Right ventricle myocardium superior (tissue), 1 donor: ENCODE data around the gene FHOD3. TPM values are rescaled to one million over a fixed set of nuclear protein-coding genes. Genes with fewer than 3 reads are reported as not detected.

Experiments used
- ATAC-seq: fragments of 200-7000 bp; cut with Tn5 transposase; one replicate; pipeline ENCODE4 v1.9.1; 2020; ENCODE audit warnings: mild to moderate bottlenecking; ENCODE audit not compliant: poor library complexity
- DNase-seq: peaks from one replicate; pipeline ENCODE4 v3.0.0-alpha.2; 2020
- intact Hi-C: fragments of 100-400 bp; cut with DNase I; formaldehyde crosslinking; loops from one replicate; pipeline ENCODE4 v1.11.2; 2022
- total RNA-seq: library from RNA; stranded (reverse); fragmentation: NEBNext Ultra II Directional; extraction: Animal tissue kit (Norgen Biotek cat#: 25700); gene quantifications from one replicate; pipeline ENCODE4 v1.2.1, GENCODE V29; 2021
- donor health status: DM: no; HTN: yes; CAD: no; lungs with severe emphysema.

The FHOD3 gene
- total RNA-seq, 1 donor from 2014 or later = 317 TPM

GRCh38 chr18:36470896-36471295 lies 173.4 kb downstream of the FHOD3 start:
- DNase-seq (no peak), ATAC-seq (no peak)
- intact Hi-C loops = no loop called here

GRCh38 chr18:36471393-36471792 lies 173.9 kb downstream of the FHOD3 start:
- no peak for DNase-seq
- ATAC-seq = no peak
- intact Hi-C loops = no loop called here

- ATAC-seq (no peak), DNase-seq (no peak)
- intact Hi-C loops = no loop called here
These were observed 178.9 kb downstream of the FHOD3 start for GRCh38 chr18:36476433-36476832.

DNA sequence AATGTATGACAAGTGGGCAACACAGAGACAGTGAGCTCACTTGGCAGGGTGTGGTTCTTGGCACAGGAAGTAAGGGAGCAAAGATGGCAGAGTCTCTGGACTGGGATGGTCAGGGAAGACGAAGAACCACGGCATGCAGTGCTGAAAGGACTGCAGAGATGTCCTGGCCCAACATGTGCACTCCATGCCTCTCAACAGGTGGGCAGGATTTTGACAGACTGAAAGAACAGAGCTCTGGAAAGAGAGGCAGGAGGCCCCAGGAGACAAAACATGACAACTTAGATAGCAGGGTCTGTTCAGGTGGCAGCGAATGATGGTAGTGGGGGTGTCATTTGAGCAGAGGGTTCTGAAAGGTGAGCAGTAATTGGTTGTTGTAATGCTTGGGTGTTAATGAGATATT lies 180.3 kb downstream of the FHOD3 start:
- ATAC-seq = no peak
- no peak for DNase-seq
- intact Hi-C loops = no loop called here

DNA sequence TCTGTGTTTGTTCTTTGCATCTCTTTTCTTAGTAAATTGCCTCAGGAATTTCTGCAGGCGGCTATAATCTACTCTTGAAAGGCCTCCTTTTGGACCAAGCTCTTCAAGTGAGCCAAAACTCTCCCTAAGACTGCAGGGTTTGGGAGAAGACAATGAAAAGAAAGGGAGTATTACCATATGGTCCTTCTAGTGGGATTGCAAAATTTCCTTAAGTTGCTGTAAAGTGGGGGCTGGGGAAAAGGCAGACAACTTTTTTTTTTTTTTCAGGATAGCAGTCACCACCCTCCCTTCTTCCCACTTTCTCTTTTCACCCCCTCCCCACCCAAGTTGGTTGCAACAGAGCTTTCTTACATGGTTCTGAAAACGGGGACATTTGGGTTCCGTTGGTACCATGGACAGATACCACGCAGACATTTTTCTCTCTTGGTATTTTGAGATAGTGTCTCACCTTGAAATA lies 183.7 kb downstream of the FHOD3 start:
- no peak for DNase-seq
- intact Hi-C loops = no loop called here
- no peak for ATAC-seq

- intact Hi-C loops = no loop called here
- DNase-seq (no peak), ATAC-seq (no peak)
These were observed 184.4 kb downstream of the FHOD3 start for GRCh38 chr18:36481935-36482334.

DNA sequence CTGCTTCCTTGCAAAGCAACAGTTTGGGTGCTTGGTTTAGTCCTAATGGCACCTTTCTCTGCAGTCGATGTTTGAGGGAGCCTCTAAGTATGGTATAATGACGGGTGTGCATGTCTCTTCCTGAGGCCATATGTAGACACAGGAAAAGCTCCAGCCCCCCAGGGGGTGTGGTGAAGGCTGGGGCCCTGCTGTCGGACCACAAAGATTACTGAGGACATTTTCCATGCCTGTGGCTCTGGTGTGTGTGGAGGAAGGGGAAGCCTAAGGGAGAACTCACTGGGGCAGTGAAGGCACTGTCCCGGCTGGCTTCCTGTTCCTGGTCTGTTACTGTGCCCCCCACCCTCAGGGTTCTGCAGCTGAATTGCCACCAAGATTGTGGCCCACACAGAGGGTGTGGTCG lies 187.1 kb downstream of the FHOD3 start:
- no peak for DNase-seq

DNA sequence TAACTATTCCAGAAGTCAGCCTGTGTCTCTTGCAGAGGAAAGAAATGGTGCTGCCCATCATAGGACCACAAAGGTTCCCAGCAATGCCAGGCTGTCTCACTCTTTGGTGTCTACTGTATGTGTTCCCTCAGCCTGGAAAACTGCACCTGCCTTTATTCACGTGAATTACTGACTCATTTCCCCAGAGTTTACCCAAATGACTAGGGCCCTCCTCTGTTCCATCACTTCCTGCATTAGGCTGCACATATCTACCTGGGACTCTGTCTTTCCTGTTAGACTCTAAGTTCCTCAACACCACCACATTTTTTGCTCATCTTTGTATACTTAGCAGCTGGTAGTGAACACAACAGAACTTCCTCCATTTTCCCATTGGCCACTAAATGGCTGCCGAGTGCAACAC lies 188.3 kb downstream of the FHOD3 start:
- intact Hi-C loops = no loop called here
- DNase-seq = no peak
- no peak for ATAC-seq

More for the DNA sequence above, 187.1 kb downstream of the FHOD3 start:
- intact Hi-C loops = no loop called here
- ATAC-seq = no peak

- ATAC-seq (no peak), DNase-seq (no peak)
- intact Hi-C loops = no loop called here
These were observed 190.6 kb downstream of the FHOD3 start for GRCh38 chr18:36488131-36488530.

GRCh38 chr18:36490897-36491296 lies 193.4 kb downstream of the FHOD3 start:
- ATAC-seq (no peak), DNase-seq (no peak)
- intact Hi-C loops = no loop called here

GRCh38 chr18:36492604-36493329 lies 195.3 kb downstream of the FHOD3 start:
- no peak for ATAC-seq
- no peak for DNase-seq
- intact Hi-C loops = no loop called here

DNA sequence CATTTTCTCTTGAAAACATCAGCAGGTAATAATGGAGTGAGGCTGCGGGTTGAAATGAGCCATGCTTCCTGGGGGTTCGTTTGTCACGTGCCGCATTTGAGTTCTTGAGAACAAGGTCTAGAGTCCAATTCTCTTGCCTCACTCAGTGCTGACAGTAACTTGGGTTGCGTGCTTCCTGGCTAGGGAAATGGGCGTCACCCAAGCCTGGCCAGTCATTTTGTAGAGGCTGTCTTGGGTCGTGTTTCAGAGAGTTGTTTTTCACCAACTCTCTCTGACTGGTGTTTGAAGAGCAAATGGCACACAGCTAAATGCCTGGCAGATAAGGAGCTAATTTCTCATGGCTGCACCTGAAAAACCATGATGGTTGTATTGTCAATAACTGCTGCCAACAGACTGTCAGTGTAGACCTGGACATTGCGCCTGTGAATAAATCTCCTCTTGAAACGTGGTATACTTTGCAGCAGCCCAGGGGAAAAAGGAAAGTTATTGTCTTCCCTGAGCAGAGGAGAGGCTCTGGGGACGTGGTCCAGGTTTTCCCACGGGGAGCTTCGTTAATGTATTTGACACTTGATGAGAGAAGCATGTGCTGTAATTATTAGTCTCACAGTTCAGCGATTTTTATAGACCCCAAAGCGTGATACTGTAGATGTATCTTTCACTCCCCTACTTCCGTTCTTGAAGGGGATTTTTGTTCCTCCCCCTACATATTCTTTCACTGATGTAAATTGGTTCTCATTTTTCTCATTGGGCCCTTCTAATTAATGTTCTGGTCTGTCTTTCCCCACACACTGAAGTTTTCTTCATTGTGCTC lies 196.0 kb downstream of the FHOD3 start:
- intact Hi-C loops = no loop called here
- DNase-seq (peak; percentile 65), ATAC-seq (peak; percentile 84)

DNA sequence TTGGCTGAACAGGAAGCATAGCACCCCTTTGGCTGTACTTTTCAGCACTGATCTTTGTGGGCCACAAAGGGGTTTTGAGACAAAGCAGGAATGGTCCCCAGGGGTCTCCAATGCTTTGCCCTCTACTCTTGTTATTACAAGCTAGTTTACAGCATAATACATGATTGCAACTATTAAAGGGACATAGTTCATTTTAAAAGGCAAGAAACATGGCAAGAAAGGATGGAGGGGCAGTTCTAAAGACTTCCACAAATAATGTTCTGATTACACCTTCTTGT lies 196.6 kb downstream of the FHOD3 start:
- DNase-seq (no peak), ATAC-seq (no peak)
- intact Hi-C loops = no loop called here

DNA sequence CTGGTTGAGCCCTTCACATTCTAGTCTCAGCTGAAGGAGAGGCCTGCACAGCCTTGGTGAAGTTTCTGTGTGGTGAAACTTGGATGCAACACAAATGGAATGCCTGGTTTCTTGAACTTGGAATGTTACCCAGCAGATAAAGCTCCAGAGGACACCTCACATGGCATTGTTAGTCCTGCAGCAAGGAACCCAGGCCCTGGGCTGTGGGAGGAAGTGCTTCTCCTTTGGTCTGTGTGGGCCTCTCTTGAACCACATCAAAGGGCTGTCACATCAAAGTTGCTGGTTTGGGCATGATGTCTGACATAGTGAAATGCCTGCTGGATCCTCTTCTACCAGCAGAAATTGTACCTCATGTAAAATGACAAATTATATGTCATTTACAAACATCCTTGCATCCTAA lies 198.5 kb downstream of the FHOD3 start:
- intact Hi-C loops = no loop called here

DNA sequence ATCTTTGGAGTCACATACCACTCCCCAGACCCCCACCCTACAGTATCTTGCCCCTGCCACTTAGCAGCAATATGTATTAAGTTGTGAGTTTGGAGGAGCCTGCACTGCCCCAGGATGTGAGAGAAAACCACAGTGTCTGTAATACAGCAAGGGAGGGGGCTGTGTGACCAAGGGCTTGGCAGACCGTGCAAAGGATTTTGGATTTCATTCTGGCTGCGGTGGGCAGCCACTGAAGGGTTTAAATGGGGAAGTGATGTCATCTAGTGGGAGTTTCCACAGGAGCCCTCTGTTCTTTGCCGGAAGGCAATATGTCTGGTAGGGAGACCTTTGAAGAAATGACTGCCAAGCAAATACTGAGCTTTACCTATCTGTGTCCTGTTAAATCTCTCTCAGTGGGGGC lies 202.4 kb downstream of the FHOD3 start:
- DNase-seq = no peak
- ATAC-seq = peak; percentile 14
- intact Hi-C loops = no loop called here

More for the DNA sequence above, 198.5 kb downstream of the FHOD3 start:
- ATAC-seq (no peak), DNase-seq (no peak)

- ATAC-seq (peak; percentile 45), DNase-seq (no peak)
- intact Hi-C loops = no loop called here
These were observed 203.6 kb downstream of the FHOD3 start for GRCh38 chr18:36501100-36501499.

DNA sequence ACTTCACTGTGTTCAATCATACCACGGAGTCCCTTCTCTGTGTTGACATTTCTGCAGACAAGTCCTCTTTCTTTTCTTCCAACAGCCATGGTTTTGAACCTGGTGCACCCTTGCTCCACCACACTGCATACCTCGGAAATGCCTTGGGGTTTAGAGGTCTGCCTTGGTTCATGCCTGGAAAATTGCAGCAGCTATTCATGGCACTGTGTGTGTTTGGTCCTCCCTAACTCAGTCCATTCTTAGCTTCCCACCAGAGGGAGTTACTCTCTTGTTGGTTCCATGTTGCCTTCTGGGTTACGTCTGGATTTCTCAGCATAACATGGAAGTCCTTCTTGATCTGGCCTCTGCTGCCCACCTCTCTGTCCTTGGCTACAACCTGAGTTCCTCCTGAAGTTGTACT lies 206.0 kb downstream of the FHOD3 start:
- DNase-seq = no peak
- ATAC-seq = no peak
- intact Hi-C loops = no loop called here

GRCh38 chr18:36504928-36505327 lies 207.4 kb downstream of the FHOD3 start:
- ATAC-seq (no peak), DNase-seq (no peak)
- intact Hi-C loops = no loop called here

DNA sequence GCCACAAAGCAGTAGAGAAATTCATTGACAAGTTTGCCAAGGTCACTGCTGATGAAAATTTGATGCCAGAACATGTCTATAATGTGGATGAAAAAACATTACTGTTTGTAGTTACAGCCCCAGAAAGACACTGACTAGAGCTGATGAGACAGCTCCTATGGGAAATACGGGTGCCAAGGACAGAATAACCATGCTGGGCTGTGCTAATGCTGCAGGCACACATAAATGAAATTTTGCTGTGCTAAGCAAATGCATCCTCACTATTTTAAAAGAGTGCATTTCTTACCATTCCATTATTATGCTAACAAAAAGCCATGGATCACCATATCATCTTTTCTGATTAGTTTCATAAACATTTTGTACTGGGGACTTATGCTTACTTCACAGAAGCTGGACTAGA lies 208.2 kb downstream of the FHOD3 start:
- DNase-seq (no peak), ATAC-seq (no peak)
- intact Hi-C loops = no loop called here

- intact Hi-C loops = no loop called here
- DNase-seq (no peak), ATAC-seq (no peak)
These were observed 212.2 kb downstream of the FHOD3 start for GRCh38 chr18:36509646-36510197.
